ENCODE data around the gene PPP1R16B.

- TF ChIP-seq POLR2A (IDR thresholded peaks at IDR 0.05), result no peak
- TF ChIP-seq, protein P1, sequence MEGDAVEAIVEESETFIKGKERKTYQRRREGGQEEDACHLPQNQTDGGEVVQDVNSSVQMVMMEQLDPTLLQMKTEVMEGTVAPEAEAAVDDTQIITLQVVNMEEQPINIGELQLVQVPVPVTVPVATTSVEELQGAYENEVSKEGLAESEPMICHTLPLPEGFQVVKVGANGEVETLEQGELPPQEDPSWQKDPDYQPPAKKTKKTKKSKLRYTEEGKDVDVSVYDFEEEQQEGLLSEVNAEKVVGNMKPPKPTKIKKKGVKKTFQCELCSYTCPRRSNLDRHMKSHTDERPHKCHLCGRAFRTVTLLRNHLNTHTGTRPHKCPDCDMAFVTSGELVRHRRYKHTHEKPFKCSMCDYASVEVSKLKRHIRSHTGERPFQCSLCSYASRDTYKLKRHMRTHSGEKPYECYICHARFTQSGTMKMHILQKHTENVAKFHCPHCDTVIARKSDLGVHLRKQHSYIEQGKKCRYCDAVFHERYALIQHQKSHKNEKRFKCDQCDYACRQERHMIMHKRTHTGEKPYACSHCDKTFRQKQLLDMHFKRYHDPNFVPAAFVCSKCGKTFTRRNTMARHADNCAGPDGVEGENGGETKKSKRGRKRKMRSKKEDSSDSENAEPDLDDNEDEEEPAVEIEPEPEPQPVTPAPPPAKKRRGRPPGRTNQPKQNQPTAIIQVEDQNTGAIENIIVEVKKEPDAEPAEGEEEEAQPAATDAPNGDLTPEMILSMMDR (IDR thresholded peaks at IDR 0.05), result no peak
Measured at GRCh38 chr20:38804682-38805501, 605 bp upstream of the PPP1R16B start.
